SIG-M5 treated with dmso at 0.1 percent for 504 hours (cell line): Measurements from ENCODE around the gene CDH16.
"Not testable (repeated sequence)": the region's sequence is repeated elsewhere in the genome, so short reads cannot be mapped to it uniquely, and the experiment has no call there.

ENCODE experiments used
- DNase-seq: peaks from one replicate; lab custom pipeline; 2025; ENCODE audit not compliant: unreplicated experiment; lab: John Stamatoyannopoulos, UW

The CDH16 gene

GRCh38 chr16:66874079-66874775 is 44.5 kb downstream of the CDH16 start:
- DNase-seq = no peak

- DNase-seq = no peak
Measured at GRCh38 chr16:66873685-66874055, 45.0 kb downstream of the CDH16 start.

- peak; percentile 99 for DNase-seq
Measured at GRCh38 chr16:66872943-66873684, 45.6 kb downstream of the CDH16 start.

- DNase-seq = no peak
Measured at GRCh38 chr16:66872559-66872942, 46.1 kb downstream of the CDH16 start.

GRCh38 chr16:66871840-66872239 is 46.8 kb downstream of the CDH16 start:
- DNase-seq = no peak

- DNase-seq = not testable (repeated sequence)
Measured at GRCh38 chr16:66871363-66871762, 47.3 kb downstream of the CDH16 start.

- no peak for DNase-seq
Measured at GRCh38 chr16:66869424-66869823, 49.3 kb downstream of the CDH16 start.

GRCh38 chr16:66863707-66864106 is 55.0 kb downstream of the CDH16 start:
- DNase-seq = no peak

GRCh38 chr16:66862023-66862520 is 56.6 kb downstream of the CDH16 start:
- DNase-seq = no peak

- no peak for DNase-seq
Measured at GRCh38 chr16:66859397-66860068, 59.2 kb downstream of the CDH16 start.

GRCh38 chr16:66858740-66859396 is 59.8 kb downstream of the CDH16 start:
- DNase-seq = no peak
